GM21381 (cell line): ENCODE measurements around the gene CSMD2.
A peak's percentile ranks its signal among the peaks of the same experiment; 100 is the strongest.

Experiments
- ATAC-seq: cut with Tn5 transposase; IDR thresholded peaks from one replicate; pipeline ENCODE4 v1.9.1; 2021; ENCODE audit warnings: mild to moderate bottlenecking, moderate library complexity; ENCODE audit not compliant: unreplicated experiment

CSMD2 gene

GRCh38 chr1:33660244-33660643, 504.8 kb downstream of the CSMD2 start:
- ATAC-seq = no peak

- no peak for ATAC-seq
These were observed 505.4 kb downstream of the CSMD2 start for GRCh38 chr1:33659641-33660040.

GRCh38 chr1:33657833-33658232, 507.2 kb downstream of the CSMD2 start:
- no peak for ATAC-seq

- no peak for ATAC-seq
These were observed 508.5 kb downstream of the CSMD2 start for GRCh38 chr1:33656467-33657005.

- ATAC-seq = no peak
These were observed 509.5 kb downstream of the CSMD2 start for GRCh38 chr1:33655496-33655895.

- ATAC-seq = no peak
These were observed 510.7 kb downstream of the CSMD2 start for GRCh38 chr1:33654267-33654834.

GRCh38 chr1:33653226-33653625, 511.8 kb downstream of the CSMD2 start:
- ATAC-seq = no peak

- no peak for ATAC-seq
These were observed 514.3 kb downstream of the CSMD2 start for GRCh38 chr1:33650708-33651107.

GRCh38 chr1:33649759-33650158, 515.3 kb downstream of the CSMD2 start:
- ATAC-seq = no peak

- ATAC-seq = no peak
These were observed 521.8 kb downstream of the CSMD2 start for GRCh38 chr1:33643216-33643615.

- no peak for ATAC-seq
These were observed 523.8 kb downstream of the CSMD2 start for GRCh38 chr1:33641104-33641830.

- ATAC-seq = no peak
These were observed 524.8 kb downstream of the CSMD2 start for GRCh38 chr1:33640114-33640660.

- ATAC-seq = no peak
These were observed 527.1 kb downstream of the CSMD2 start for GRCh38 chr1:33637846-33638440.

- no peak for ATAC-seq
These were observed 528.8 kb downstream of the CSMD2 start for GRCh38 chr1:33636209-33636608.

GRCh38 chr1:33635336-33636012, 529.6 kb downstream of the CSMD2 start:
- no peak for ATAC-seq

- no peak for ATAC-seq
These were observed 530.2 kb downstream of the CSMD2 start for GRCh38 chr1:33634806-33635205.

- no peak for ATAC-seq
These were observed 530.9 kb downstream of the CSMD2 start for GRCh38 chr1:33634143-33634542.

- ATAC-seq = peak; percentile 80
These were observed 531.8 kb downstream of the CSMD2 start for GRCh38 chr1:33633019-33633801.

GRCh38 chr1:33630686-33631085, 534.3 kb downstream of the CSMD2 start:
- no peak for ATAC-seq

GRCh38 chr1:33626801-33627200, 538.2 kb downstream of the CSMD2 start:
- no peak for ATAC-seq
